ENCODE measurements around the gene BRF1. TPM values are rescaled to one million over a fixed set of nuclear protein-coding genes. Genes with fewer than 3 reads are reported as not detected.

The BRF1 gene
- total RNA-seq, 4 donors from 2014 or later = 22.8 to 46.5 (median 30.7) TPM

- no peak for TF ChIP-seq CTCF (IDR thresholded peaks at IDR 0.05)
- DNase-seq (ENCODE audit: low spot score) (no peak), ATAC-seq (ENCODE audit: low FRiP score) (no peak)
These were observed 100.2 kb downstream of the BRF1 start for GRCh38 chr14:105200641-105201040.

GRCh38 chr14:105200074-105200473 is 100.7 kb downstream of the BRF1 start:
- ATAC-seq (ENCODE audit: low FRiP score) (no peak), DNase-seq (ENCODE audit: low spot score) (no peak)
- no peak for TF ChIP-seq CTCF (IDR thresholded peaks at IDR 0.05)

GRCh38 chr14:105199093-105199492 is 101.7 kb downstream of the BRF1 start:
- DNase-seq (ENCODE audit: low spot score) = no peak
- ATAC-seq (ENCODE audit: low FRiP score) = peak; percentile 25
- TF ChIP-seq CTCF (IDR thresholded peaks at IDR 0.05) = no peak

GRCh38 chr14:105198588-105198987 is 102.2 kb downstream of the BRF1 start:
- DNase-seq (ENCODE audit: low spot score) = no peak
- ATAC-seq (ENCODE audit: low FRiP score) = no peak
- TF ChIP-seq CTCF (IDR thresholded peaks at IDR 0.05) = no peak

GRCh38 chr14:105197211-105197641 is 103.6 kb downstream of the BRF1 start:
- no peak for DNase-seq (ENCODE audit: low spot score)
- no peak for TF ChIP-seq CTCF (IDR thresholded peaks at IDR 0.05)
- no peak for ATAC-seq (ENCODE audit: low FRiP score)

- DNase-seq (ENCODE audit: low spot score) (no peak), ATAC-seq (ENCODE audit: low FRiP score) (no peak)
- TF ChIP-seq CTCF (IDR thresholded peaks at IDR 0.05) = no peak
These were observed 104.4 kb downstream of the BRF1 start for GRCh38 chr14:105196265-105196960.

GRCh38 chr14:105195522-105196264 is 105.1 kb downstream of the BRF1 start:
- DNase-seq (ENCODE audit: low spot score) (no peak), ATAC-seq (ENCODE audit: low FRiP score) (no peak)
- no peak for TF ChIP-seq CTCF (IDR thresholded peaks at IDR 0.05)
